NCI-H1694 treated with DMSO at 0.1 percent for 48 hours (cell line): ENCODE results near the gene HAP1.
A peak's percentile ranks its signal among the peaks of the same experiment; 100 is the strongest.

Source experiments
- DNase-seq: peaks from one replicate; lab custom pipeline; 2025; lab: John Stamatoyannopoulos, UW

The HAP1 gene

GRCh38 chr17:41762841-41763240 lies 28.4 kb upstream of the HAP1 start:
- no peak for DNase-seq

GRCh38 chr17:41762391-41762790 lies 27.9 kb upstream of the HAP1 start:
- DNase-seq, result no peak

GRCh38 chr17:41760878-41761277 lies 26.4 kb upstream of the HAP1 start:
- DNase-seq, result no peak

GRCh38 chr17:41758601-41759000 lies 24.2 kb upstream of the HAP1 start:
- DNase-seq, result no peak

GRCh38 chr17:41754066-41754465 lies 19.6 kb upstream of the HAP1 start:
- DNase-seq, result no peak

- DNase-seq, result no peak
Observed at GRCh38 chr17:41751288-41751687, 16.8 kb upstream of the HAP1 start.

GRCh38 chr17:41750862-41751261 lies 16.4 kb upstream of the HAP1 start:
- no peak for DNase-seq

- no peak for DNase-seq
Observed at GRCh38 chr17:41748275-41748674, 13.8 kb upstream of the HAP1 start.

- no peak for DNase-seq
Observed at GRCh38 chr17:41741709-41742108, 7.3 kb upstream of the HAP1 start.

- DNase-seq, result no peak
Observed at GRCh38 chr17:41740506-41740905, 6.1 kb upstream of the HAP1 start.

- no peak for DNase-seq
Observed at GRCh38 chr17:41739661-41740352, 5.4 kb upstream of the HAP1 start.

- no peak for DNase-seq
Observed at GRCh38 chr17:41738801-41739112, 4.3 kb upstream of the HAP1 start.

GRCh38 chr17:41738077-41738800 lies 3.8 kb upstream of the HAP1 start:
- peak; percentile 78 for DNase-seq

- no peak for DNase-seq
Observed at GRCh38 chr17:41737680-41738023, 3.2 kb upstream of the HAP1 start.

GRCh38 chr17:41736983-41737679 lies 2.7 kb upstream of the HAP1 start:
- DNase-seq, result no peak

- DNase-seq, result no peak
Observed at GRCh38 chr17:41735744-41736143, 1.3 kb upstream of the HAP1 start.

GRCh38 chr17:41734949-41735313 lies 488 bp upstream of the HAP1 start:
- DNase-seq, result no peak

- DNase-seq, result no peak
Observed at GRCh38 chr17:41733348-41734138, 900 bp downstream of the HAP1 start.

GRCh38 chr17:41731836-41732235 lies 2.6 kb downstream of the HAP1 start:
- DNase-seq, result no peak

GRCh38 chr17:41730479-41730878 lies 4.0 kb downstream of the HAP1 start:
- DNase-seq, result no peak

GRCh38 chr17:41728056-41728455 lies 6.4 kb downstream of the HAP1 start:
- DNase-seq, result no peak

- no peak for DNase-seq
Observed at GRCh38 chr17:41725134-41725533, 9.3 kb downstream of the HAP1 start.
